ENCODE results near the gene ARHGEF17. TPM values are rescaled to one million over a fixed set of nuclear protein-coding genes. Genes with fewer than 3 reads are reported as not detected.

Gene ARHGEF17
- total and polyA plus RNA-seq, 3 donors from 2014 or later, result 29.4 to 58.5 (median 50.1) TPM

DNA sequence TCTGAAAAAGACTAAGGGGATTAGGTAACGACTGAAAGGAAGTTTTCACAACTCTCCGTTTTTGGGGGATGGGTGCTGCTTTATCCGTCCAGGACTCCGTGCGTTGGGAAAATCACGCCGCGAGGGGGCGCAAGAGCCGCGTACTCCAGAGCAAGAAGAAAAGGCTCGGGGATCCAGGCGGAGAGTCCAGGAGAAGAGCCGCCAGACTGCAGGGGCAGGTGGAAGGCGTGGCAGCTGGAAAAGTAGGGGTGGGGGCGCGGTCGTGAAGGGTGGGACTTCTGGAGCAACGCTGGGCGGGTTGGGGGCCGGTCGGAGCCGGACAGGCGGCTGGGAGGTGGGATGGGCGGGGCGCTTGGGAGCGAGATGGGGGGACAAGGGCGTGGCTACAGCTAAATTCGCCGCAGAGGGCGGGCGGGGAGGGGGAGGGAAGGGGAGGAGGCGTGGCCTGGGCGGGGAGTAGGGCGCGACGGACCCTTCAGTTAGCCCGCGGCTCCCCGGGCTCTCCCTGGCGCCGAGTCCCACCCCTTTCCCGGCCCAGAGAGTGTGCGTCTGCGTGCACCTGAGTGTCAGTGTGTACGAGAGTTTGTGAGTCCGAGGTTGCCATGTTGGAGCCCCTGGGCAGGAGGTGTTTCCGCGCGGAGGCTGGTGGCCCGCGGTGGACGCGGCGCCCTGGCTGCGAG lies 613 bp upstream of the ARHGEF17 start:
- no peaks in the 10 kb centered on the region for H3K27me3 ChIP-seq
- 0% methylated on average over 35 to 46 of the region's 56 CpGs for whole genome bisulfite sequencing, 2 donors
- peaks cover 13% of the 10 kb centered on the region for H3K4me1 ChIP-seq
- no peaks in the 10 kb centered on the region for H3K36me3 ChIP-seq (ENCODE audit: low read depth, missing control alignments)
- peak overlapping the region; percentile 70 to 83 for H3K4me3 ChIP-seq
- H3K27ac ChIP-seq, result peak overlapping the region; percentile 94 to 96
- TF ChIP-seq, protein P1, sequence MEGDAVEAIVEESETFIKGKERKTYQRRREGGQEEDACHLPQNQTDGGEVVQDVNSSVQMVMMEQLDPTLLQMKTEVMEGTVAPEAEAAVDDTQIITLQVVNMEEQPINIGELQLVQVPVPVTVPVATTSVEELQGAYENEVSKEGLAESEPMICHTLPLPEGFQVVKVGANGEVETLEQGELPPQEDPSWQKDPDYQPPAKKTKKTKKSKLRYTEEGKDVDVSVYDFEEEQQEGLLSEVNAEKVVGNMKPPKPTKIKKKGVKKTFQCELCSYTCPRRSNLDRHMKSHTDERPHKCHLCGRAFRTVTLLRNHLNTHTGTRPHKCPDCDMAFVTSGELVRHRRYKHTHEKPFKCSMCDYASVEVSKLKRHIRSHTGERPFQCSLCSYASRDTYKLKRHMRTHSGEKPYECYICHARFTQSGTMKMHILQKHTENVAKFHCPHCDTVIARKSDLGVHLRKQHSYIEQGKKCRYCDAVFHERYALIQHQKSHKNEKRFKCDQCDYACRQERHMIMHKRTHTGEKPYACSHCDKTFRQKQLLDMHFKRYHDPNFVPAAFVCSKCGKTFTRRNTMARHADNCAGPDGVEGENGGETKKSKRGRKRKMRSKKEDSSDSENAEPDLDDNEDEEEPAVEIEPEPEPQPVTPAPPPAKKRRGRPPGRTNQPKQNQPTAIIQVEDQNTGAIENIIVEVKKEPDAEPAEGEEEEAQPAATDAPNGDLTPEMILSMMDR (IDR thresholded peaks at IDR 0.05), result peak; percentile 90 to 95 (median 93)
- no peak for TF ChIP-seq POLR2A (IDR thresholded peaks at IDR 0.05)
- intact Hi-C loops (cut with DNase I; ENCODE audit: low total_unique reads), result loop anchor here (5.0 to 10.0 kb wide), 2 partner anchors 35 to 67 kb away; partner anchors contain the start of gene RELT
- peak; percentile 99 for DNase-seq
- no peaks in the 10 kb centered on the region for H3K9me3 ChIP-seq

DNA sequence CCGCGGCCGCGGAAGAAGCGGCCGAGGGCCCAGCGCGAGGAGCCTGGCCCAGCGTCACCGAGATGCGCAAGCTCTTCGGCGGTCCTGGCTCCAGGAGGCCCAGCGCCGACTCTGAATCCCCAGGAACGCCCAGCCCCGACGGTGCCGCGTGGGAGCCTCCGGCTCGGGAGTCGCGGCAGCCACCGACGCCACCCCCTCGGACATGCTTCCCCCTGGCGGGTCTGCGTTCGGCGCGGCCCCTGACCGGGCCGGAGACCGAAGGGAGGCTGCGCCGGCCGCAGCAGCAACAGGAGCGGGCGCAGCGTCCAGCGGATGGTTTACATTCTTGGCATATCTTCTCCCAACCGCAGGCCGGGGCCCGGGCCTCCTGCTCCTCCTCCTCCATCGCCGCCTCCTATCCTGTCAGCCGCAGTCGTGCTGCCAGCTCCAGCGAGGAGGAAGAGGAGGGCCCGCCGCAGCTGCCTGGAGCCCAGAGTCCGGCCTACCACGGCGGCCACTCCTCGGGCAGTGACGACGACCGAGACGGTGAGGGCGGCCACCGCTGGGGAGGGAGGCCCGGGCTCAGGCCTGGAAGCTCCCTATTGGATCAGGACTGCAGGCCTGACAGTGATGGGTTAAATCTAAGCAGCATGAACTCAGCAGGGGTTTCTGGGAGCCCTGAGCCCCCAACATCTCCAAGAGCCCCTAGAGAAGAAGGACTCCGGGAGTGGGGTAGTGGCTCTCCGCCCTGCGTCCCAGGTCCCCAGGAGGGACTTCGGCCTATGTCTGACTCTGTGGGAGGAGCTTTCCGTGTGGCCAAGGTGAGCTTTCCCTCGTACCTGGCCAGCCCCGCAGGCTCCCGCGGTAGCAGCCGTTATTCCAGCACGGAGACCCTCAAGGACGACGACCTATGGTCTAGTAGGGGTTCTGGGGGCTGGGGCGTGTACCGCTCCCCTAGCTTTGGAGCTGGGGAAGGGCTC lies 1.2 kb downstream of the ARHGEF17 start:
- WGBS, 2 donors, result 3 to 5% methylated on average over 28 to 54 of the region's 78 CpGs
- TF ChIP-seq, protein P1 (IDR thresholded peaks at IDR 0.05), result no peak
- no peak for TF ChIP-seq POLR2A (IDR thresholded peaks at IDR 0.05)
- Histone ChIP-seq H3K36me3 (ENCODE audit: low read depth, missing control alignments) (no peaks in the 10 kb centered on the region), H3K27ac (peak overlapping the region; percentile 94 to 96), H3K27me3 (no peaks in the 10 kb centered on the region), H3K9me3 (no peaks in the 10 kb centered on the region), H3K4me1 (peaks cover 28% of the 10 kb centered on the region), H3K4me3 (peak overlapping the region; percentile 70 to 83)
- intact Hi-C loops (cut with DNase I; ENCODE audit: low total_unique reads), result loop anchor here (5.0 to 10.0 kb wide), 2 partner anchors 33 to 66 kb away; partner anchors contain the start of gene RELT
- DNase-seq, result peak; percentile 84

DNA sequence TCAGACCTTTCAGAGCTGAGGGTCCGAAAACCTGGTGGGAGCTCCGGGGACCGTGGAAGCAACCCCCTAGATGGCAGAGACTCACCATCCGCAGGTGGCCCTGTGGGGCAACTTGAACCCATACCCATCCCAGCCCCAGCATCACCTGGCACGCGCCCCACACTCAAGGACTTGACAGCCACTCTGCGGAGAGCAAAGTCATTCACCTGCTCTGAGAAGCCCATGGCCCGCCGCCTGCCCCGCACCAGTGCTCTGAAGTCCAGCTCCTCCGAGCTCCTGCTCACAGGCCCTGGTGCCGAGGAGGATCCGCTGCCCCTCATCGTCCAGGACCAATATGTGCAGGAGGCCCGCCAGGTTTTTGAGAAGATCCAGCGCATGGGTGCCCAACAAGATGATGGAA lies 2.0 kb downstream of the ARHGEF17 start:
- Histone ChIP-seq H3K27ac (peak overlapping the region in 1 of 2 donors; percentile 96), H3K9me3 (no peaks in the 10 kb centered on the region), H3K4me3 (peak overlapping the region; percentile 70 to 83), H3K4me1 (peaks cover 36% of the 10 kb centered on the region), H3K27me3 (no peaks in the 10 kb centered on the region), H3K36me3 (ENCODE audit: low read depth, missing control alignments) (no peaks in the 10 kb centered on the region)
- intact Hi-C loops (cut with DNase I; ENCODE audit: low total_unique reads), result no loop called here
- DNase-seq, result no peak
- no peak for TF ChIP-seq POLR2A (IDR thresholded peaks at IDR 0.05)
- TF ChIP-seq, protein P1 (IDR thresholded peaks at IDR 0.05), result no peak
- 40 to 63% methylated on average over 1 to 16 of the region's 16 CpGs for WGBS, 2 donors

DNA sequence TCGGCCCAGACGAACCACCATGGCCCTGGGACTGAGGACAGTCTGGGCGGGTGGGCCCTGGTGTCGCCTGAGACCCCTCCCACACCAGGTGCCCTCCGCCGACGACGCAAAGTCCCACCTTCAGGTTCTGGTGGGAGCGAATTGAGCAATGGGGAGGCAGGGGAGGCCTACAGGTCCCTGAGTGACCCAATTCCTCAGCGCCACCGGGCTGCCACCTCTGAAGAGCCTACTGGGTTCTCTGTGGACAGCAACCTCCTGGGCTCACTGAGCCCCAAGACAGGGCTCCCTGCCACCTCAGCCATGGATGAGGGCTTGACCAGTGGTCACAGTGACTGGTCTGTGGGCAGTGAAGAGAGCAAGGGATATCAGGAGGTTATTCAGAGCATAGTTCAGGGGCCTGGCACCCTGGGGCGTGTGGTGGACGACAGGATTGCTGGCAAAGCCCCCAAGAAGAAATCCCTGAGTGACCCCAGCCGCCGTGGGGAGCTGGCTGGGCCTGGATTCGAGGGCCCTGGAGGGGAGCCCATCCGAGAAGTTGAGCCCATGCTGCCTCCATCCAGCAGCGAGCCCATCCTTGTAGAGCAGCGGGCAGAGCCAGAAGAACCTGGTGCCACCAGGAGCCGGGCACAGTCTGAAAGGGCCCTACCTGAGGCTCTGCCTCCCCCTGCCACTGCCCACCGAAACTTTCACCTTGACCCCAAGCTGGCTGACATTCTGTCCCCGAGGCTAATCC lies 2.8 kb downstream of the ARHGEF17 start:
- peaks cover 43% of the 10 kb centered on the region for H3K4me1 ChIP-seq
- H3K36me3 ChIP-seq (ENCODE audit: low read depth, missing control alignments), result no peaks in the 10 kb centered on the region
- H3K27me3 ChIP-seq, result no peaks in the 10 kb centered on the region
- no peak for DNase-seq
- H3K27ac ChIP-seq, result peak overlapping the region; percentile 33 to 96
- H3K4me3 ChIP-seq, result peak overlapping the region in 1 of 2 donors; percentile 33
- TF ChIP-seq POLR2A (IDR thresholded peaks at IDR 0.05), result no peak
- TF ChIP-seq, protein P1 (IDR thresholded peaks at IDR 0.05), result no peak
- WGBS, 2 donors, result 42 to 62% methylated on average over 3 to 20 of the region's 22 CpGs
- intact Hi-C loops (cut with DNase I; ENCODE audit: low total_unique reads), result no loop called here
- H3K9me3 ChIP-seq, result no peaks in the 10 kb centered on the region

Data from testis (tissue), 3 donors.